Peyer's patch (tissue), 4 donors: ENCODE measurements around the gene MPLKIP.

Experiments used
- POLR2A ChIP-seq, 2 donors: fragments of 450-650 bp; IDR thresholded peaks; one replicate each; pipeline ENCODE4 v1.5.1; 2017; ENCODE audit warnings: antibody characterized with exemption in 2 of 2, mild to moderate bottlenecking in 2 of 2, moderate library complexity in 2 of 2
- TF ChIP-seq, protein P1 (sequence below), 6 experiments: fragments of 450-650 bp in 4 of 6; fragments of 200-600 bp in 2 of 6; sonication (generic) in 1 of 6; IDR thresholded peaks; one replicate each; pipeline ENCODE4 v1.5.1; 2017 to 2019; ENCODE audit warnings: antibody characterized with exemption in 6 of 6, mild to moderate bottlenecking in 3 of 6, moderate library complexity in 1 of 6

DNA sequence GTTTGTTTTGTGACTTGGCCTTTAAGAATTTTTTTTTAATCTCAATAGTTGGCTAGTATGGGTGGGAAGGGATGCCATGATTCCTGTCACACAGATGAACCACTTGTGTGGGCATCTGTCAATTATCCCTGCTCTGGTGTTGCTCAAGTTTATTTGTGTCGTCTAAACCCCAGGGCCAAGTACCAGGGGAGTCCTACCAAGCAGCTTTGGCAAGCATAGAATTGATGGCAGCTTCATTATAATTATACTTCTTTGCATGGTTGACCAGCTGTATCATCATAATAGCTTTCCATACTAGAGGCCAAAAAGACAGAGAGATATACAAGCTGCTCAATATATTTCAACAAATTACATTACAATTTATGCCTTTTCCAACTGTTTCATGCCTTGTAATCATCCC lies 30.8 kb upstream of the MPLKIP start:
- no peak for TF ChIP-seq POLR2A (IDR thresholded peaks at IDR 0.05)
- TF ChIP-seq, protein P1, sequence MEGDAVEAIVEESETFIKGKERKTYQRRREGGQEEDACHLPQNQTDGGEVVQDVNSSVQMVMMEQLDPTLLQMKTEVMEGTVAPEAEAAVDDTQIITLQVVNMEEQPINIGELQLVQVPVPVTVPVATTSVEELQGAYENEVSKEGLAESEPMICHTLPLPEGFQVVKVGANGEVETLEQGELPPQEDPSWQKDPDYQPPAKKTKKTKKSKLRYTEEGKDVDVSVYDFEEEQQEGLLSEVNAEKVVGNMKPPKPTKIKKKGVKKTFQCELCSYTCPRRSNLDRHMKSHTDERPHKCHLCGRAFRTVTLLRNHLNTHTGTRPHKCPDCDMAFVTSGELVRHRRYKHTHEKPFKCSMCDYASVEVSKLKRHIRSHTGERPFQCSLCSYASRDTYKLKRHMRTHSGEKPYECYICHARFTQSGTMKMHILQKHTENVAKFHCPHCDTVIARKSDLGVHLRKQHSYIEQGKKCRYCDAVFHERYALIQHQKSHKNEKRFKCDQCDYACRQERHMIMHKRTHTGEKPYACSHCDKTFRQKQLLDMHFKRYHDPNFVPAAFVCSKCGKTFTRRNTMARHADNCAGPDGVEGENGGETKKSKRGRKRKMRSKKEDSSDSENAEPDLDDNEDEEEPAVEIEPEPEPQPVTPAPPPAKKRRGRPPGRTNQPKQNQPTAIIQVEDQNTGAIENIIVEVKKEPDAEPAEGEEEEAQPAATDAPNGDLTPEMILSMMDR (IDR thresholded peaks at IDR 0.05), result no peak
